Measurements from ENCODE around the gene IFT74. TPM values are rescaled to one million over a fixed set of nuclear protein-coding genes. Genes with fewer than 3 reads are reported as not detected.
A peak's percentile ranks its signal among the peaks of the same experiment; 100 is the strongest.

The IFT74 gene
- total RNA-seq, 2 donors from 2014 or later: 9.5 to 10.3 TPM

- Mint-ChIP-seq H3K27me3 (peaks cover 4% of the 10 kb centered on the region), H3K4me1 (peaks cover 12% of the 10 kb centered on the region), H3K9me3 (no peaks in the 10 kb centered on the region), H3K36me3 (ENCODE audit: low read depth) (peaks cover 9% of the 10 kb centered on the region), H3K4me3 (no peak overlapping the region), H3K27ac (no peak overlapping the region)
- ATAC-seq (replicated peaks): no peak
These were observed 5.7 kb upstream of the IFT74 start for GRCh38 chr9:26950521-26950920.

GRCh38 chr9:26951794-26952193, 4.4 kb upstream of the IFT74 start:
- H3K36me3 Mint-ChIP-seq (ENCODE audit: low read depth): peaks cover 9% of the 10 kb centered on the region
- H3K27me3 Mint-ChIP-seq: peaks cover 4% of the 10 kb centered on the region
- ATAC-seq (replicated peaks): no peak
- peaks cover 10% of the 10 kb centered on the region for H3K4me1 Mint-ChIP-seq
- no peak overlapping the region for H3K27ac Mint-ChIP-seq
- no peaks in the 10 kb centered on the region for H3K9me3 Mint-ChIP-seq
- H3K4me3 Mint-ChIP-seq: no peak overlapping the region

DNA sequence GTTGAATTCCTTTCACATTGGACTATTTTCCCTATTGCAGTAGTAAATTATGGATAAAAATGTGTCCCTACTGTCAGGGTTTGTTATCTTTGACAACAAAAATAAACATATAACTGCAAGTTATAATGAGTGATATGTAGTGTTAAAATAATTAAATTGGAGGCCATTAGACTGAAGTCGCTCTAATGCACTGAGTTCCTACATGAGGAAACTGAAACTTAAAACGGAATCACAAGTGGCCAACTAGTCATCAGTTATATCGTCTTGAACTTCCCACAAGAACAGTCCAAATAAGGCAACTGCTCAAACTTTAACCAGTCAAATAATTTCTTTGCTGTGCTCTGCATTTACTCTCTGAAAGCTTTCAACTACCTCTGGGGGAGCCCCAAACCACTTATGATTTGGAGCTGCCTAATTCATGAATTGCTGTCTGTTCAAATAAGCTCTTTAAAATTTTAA, 2.1 kb upstream of the IFT74 start:
- peaks cover 4% of the 10 kb centered on the region for H3K27me3 Mint-ChIP-seq
- H3K36me3 Mint-ChIP-seq (ENCODE audit: low read depth): no peaks in the 10 kb centered on the region
- no peaks in the 10 kb centered on the region for H3K9me3 Mint-ChIP-seq
- H3K4me1 Mint-ChIP-seq: peaks cover 14% of the 10 kb centered on the region
- peak overlapping the region; percentile 56 for H3K27ac Mint-ChIP-seq
- peak; percentile 55 for ATAC-seq (replicated peaks)
- H3K4me3 Mint-ChIP-seq: peak overlapping the region; percentile 92

- Mint-ChIP-seq H3K9me3 (no peaks in the 10 kb centered on the region), H3K4me1 (peaks cover 14% of the 10 kb centered on the region), H3K4me3 (peak overlapping the region; percentile 92), H3K27me3 (no peaks in the 10 kb centered on the region), H3K27ac (peak overlapping the region; percentile 95), H3K36me3 (ENCODE audit: low read depth) (no peaks in the 10 kb centered on the region)
- no peak for ATAC-seq (replicated peaks)
These were observed 849 bp upstream of the IFT74 start for GRCh38 chr9:26955222-26955903.

DNA sequence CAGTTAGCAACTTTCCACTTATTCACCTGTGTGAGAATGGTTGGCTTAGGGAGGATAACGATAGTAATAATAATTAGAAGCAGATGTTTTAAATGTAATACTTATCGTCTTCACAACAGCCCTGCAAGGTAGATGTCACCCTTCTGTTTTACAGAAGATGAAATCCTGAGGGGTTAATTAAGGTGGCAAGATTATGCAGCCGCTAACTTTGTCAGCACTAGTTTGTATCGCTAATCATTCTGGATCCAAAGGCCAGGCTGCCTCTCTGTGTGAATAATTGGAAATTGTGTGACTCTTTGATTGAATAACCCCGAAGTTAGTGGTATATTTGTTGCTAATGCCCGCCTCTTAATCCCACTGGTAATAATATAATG, 635 bp downstream of the IFT74 start:
- H3K27ac Mint-ChIP-seq: peak overlapping the region; percentile 95
- H3K4me1 Mint-ChIP-seq: peaks cover 18% of the 10 kb centered on the region
- peak overlapping the region; percentile 92 for H3K4me3 Mint-ChIP-seq
- H3K27me3 Mint-ChIP-seq: no peaks in the 10 kb centered on the region
- no peak for ATAC-seq (replicated peaks)
- no peaks in the 10 kb centered on the region for H3K9me3 Mint-ChIP-seq
- H3K36me3 Mint-ChIP-seq (ENCODE audit: low read depth): no peaks in the 10 kb centered on the region

DNA sequence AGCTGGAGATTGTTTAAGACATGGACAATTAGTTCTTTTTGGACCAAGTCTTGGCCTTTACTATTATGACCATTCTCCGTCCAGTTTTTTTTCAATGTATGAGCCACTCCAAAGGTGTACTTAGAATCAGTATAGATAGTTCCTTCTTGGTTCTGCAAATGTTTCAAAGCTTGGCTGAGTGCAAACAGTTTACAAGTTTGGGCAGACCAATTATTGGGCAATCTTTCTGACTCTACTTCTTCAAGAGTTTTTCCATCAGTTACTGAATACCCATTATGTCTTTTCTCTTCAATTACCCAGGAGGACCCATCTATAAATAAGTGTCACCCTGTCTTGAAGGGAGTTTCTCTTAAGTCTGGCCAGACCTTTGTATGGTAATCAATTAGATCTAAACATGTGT, 15.5 kb downstream of the IFT74 start:
- Mint-ChIP-seq H3K27ac (no peak overlapping the region), H3K27me3 (no peaks in the 10 kb centered on the region), H3K4me1 (no peaks in the 10 kb centered on the region), H3K9me3 (no peaks in the 10 kb centered on the region), H3K4me3 (no peak overlapping the region), H3K36me3 (ENCODE audit: low read depth) (no peaks in the 10 kb centered on the region)
- ATAC-seq (replicated peaks): no peak

- Mint-ChIP-seq H3K4me1 (no peaks in the 10 kb centered on the region), H3K4me3 (no peak overlapping the region), H3K27me3 (no peaks in the 10 kb centered on the region), H3K9me3 (no peaks in the 10 kb centered on the region), H3K27ac (no peak overlapping the region), H3K36me3 (ENCODE audit: low read depth) (no peaks in the 10 kb centered on the region)
- no peak for ATAC-seq (replicated peaks)
These were observed 17.8 kb downstream of the IFT74 start for GRCh38 chr9:26973989-26974388.

- H3K27ac Mint-ChIP-seq: no peak overlapping the region
- H3K27me3 Mint-ChIP-seq: no peaks in the 10 kb centered on the region
- H3K4me1 Mint-ChIP-seq: no peaks in the 10 kb centered on the region
- no peak overlapping the region for H3K4me3 Mint-ChIP-seq
- H3K9me3 Mint-ChIP-seq: no peaks in the 10 kb centered on the region
- no peaks in the 10 kb centered on the region for H3K36me3 Mint-ChIP-seq (ENCODE audit: low read depth)
- ATAC-seq (replicated peaks): no peak
These were observed 18.7 kb downstream of the IFT74 start for GRCh38 chr9:26974927-26975326.

GRCh38 chr9:26975728-26976707, 19.8 kb downstream of the IFT74 start:
- H3K36me3 Mint-ChIP-seq (ENCODE audit: low read depth): peaks cover 4% of the 10 kb centered on the region
- ATAC-seq (replicated peaks): no peak
- no peaks in the 10 kb centered on the region for H3K9me3 Mint-ChIP-seq
- H3K4me1 Mint-ChIP-seq: no peaks in the 10 kb centered on the region
- no peak overlapping the region for H3K27ac Mint-ChIP-seq
- no peak overlapping the region for H3K4me3 Mint-ChIP-seq
- H3K27me3 Mint-ChIP-seq: no peaks in the 10 kb centered on the region

GRCh38 chr9:26983340-26983739, 27.1 kb downstream of the IFT74 start:
- Mint-ChIP-seq H3K27me3 (no peaks in the 10 kb centered on the region), H3K4me1 (no peaks in the 10 kb centered on the region), H3K27ac (no peak overlapping the region), H3K4me3 (no peak overlapping the region), H3K36me3 (ENCODE audit: low read depth) (peaks cover 22% of the 10 kb centered on the region), H3K9me3 (no peaks in the 10 kb centered on the region)
- ATAC-seq (replicated peaks): no peak

DNA sequence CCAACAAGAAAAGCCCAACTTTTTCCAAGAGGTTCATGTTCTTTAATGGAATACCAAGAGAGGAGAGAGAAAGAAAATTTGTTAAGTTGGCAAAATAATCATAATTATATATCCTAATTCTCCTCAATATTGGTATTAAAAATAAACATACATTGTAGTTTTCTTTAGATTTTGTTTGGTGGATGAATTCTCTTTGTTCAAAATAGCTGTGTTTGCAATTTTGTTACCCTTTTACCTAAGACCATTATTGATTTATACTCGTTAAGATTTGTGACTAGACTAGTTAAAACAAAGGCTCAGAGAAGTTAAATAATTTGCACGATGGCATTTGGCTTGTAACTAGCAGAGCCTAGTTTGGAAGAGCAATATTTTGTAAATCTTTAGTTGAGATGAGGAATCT, 39.6 kb downstream of the IFT74 start:
- Mint-ChIP-seq H3K36me3 (ENCODE audit: low read depth) (no peaks in the 10 kb centered on the region), H3K27me3 (no peaks in the 10 kb centered on the region), H3K4me3 (no peak overlapping the region), H3K27ac (no peak overlapping the region), H3K4me1 (no peaks in the 10 kb centered on the region), H3K9me3 (no peaks in the 10 kb centered on the region)
- no peak for ATAC-seq (replicated peaks)

DNA sequence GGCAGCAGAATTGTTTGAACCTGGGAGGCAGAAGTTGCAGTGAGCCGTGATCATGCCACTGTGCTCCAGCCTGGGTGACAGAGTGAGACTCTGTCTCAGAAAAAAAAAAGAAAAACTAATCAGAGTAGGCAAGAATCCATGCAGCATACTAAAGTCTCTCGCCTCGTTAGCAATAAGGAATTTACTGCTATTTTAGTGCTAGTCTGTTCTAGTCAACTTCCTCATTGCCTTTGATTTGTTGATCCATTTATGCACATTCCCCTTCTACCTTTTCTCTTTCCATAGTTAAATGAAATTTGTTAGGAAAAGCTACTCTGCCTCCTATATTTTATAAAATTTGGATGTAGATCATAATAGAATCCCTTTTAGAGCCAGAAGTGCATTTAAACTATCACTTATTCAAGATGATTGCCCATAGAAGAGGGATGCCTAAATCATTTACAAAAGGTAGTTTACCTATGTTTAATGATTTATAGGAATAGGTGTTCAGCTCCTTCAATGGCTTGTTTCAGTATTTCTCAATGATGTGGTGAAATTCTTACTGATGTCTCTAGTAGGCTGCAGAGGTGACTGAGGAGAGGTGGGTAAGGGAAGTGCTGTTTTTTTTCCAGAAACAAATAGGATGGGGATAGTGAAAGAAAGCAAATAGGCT, 47.3 kb downstream of the IFT74 start:
- Mint-ChIP-seq H3K27me3 (no peaks in the 10 kb centered on the region), H3K27ac (no peak overlapping the region), H3K36me3 (ENCODE audit: low read depth) (no peaks in the 10 kb centered on the region), H3K9me3 (no peaks in the 10 kb centered on the region), H3K4me1 (no peaks in the 10 kb centered on the region), H3K4me3 (no peak overlapping the region)
- ATAC-seq (replicated peaks): no peak

- Mint-ChIP-seq H3K27ac (no peak within 1 kb of the TSS), H3K36me3 (ENCODE audit: low read depth) (no peaks in the 10 kb centered on the region), H3K4me1 (no peaks in the 10 kb centered on the region), H3K4me3 (no peak within 1 kb of the TSS), H3K27me3 (no peaks in the 10 kb centered on the region), H3K9me3 (no peaks in the 10 kb centered on the region)
- no peak for ATAC-seq (replicated peaks)
These were observed 49.3 kb downstream of the IFT74 start, which contains the start of gene LRRC19 for GRCh38 chr9:27005491-27005890. TSS of gene LRRC19 (minus strand) at chr9:27005672. CDS start at chr9:26999694, 5,978 bp downstream.

DNA sequence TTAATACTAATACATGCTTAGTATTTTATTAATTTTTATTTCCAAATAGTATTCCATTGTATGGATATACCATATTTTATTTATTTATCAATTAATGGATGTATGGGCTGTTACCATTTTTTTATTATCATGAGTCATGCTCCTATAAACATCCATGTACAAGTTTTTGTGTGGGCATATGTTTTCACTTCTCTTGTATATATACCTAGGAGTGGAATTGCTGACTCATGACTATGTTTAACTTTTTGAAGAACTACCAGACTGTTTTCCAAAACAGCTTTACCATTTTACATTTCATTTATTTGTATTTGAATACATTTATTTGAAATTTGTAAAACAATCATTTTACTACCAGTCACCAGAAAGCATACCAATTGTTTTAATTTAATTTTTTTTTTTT, 63.4 kb downstream of the IFT74 start:
- no peaks in the 10 kb centered on the region for H3K9me3 Mint-ChIP-seq
- peaks cover 45% of the 10 kb centered on the region for H3K36me3 Mint-ChIP-seq (ENCODE audit: low read depth)
- no peaks in the 10 kb centered on the region for H3K27me3 Mint-ChIP-seq
- no peak overlapping the region for H3K27ac Mint-ChIP-seq
- no peak overlapping the region for H3K4me3 Mint-ChIP-seq
- H3K4me1 Mint-ChIP-seq: no peaks in the 10 kb centered on the region
- ATAC-seq (replicated peaks): no peak
